CD4-positive, alpha-beta T cell treated with Interleukin-15 for 4 hours (primary cell): Measurements from ENCODE around the gene CFAP47.
"Not testable (repeated sequence)": the region's sequence is repeated elsewhere in the genome, so short reads cannot be mapped to it uniquely, and the experiment has no call there.

Source experiments
- DNase-seq: peaks from one replicate; pipeline ENCODE4 v3.0.0-alpha.2; 2020; ENCODE audit warnings: low spot score

Gene CFAP47

DNA sequence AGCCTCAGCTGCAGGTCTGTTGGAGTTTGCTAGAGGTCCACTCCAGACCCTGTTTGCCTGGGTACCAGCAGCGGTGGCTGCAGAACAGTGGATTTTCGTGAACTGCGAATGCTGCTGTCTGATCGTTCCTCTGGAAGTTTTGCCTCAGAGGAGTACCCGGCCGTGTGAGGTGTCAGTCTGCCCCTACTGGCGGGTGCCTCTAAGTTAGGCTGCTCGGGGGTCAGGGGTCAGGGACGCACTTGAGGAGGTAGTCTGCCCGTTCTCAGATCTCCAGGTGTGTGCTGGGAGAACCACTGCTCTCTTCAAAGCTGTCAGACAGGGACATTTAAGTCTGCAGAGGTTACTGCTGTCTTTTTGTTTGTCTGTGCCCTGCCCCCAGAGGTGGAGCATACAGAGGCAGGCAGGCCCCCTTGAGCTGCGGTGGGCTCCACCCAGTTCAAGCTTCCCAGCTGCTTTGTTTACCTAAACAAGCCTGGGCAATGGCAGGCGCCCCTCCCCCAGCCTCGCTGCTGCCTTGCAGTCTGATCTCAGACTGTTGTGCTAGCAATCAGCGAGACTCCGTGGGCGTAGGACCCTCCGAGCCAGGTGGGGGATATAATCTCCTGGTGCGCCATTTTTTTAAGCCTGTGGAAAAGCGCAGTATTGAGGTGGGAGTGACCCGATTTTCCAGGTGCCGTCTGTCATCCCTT lies 315.4 kb downstream of the CFAP47 start:
- not testable (repeated sequence) for DNase-seq

DNA sequence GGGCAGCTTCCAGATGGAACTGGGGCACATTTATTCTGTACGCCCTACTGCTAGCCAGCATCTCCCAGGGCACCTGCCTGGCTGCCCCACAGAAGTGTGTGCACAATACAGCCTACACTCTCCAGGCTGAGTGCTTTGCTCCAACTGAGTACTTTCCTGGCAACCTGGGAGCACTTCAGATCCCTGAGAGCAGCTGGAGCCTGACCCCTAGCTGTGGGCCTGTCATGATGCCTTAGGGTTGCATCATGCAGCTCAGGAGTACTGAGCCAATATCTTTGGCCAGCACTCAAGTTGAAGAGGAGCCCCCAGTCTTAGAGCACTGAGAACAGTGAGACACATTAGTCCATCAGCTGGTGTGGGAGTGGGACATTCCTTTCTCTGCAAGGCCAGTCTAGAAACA lies 321.9 kb downstream of the CFAP47 start:
- DNase-seq: no peak

DNA sequence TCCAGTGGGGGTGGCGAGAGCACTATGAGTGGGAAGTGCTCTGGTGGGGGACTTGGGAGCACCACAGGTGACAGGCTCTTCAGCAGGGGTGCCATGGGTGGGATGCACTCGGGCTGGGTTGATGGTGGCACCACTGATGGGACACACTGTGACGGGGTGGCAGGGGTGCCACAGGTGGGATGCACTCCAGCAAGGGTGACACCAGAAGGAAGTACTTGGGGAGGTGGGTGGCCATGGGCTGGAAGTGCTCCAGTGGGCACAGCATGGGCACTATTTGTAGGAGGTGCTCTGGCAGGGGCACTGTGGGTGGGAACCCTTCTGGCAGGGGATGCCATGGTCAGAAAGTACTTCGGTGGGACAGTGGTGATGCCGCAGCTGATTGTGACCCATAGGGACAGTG lies 346.6 kb downstream of the CFAP47 start:
- no peak for DNase-seq

DNA sequence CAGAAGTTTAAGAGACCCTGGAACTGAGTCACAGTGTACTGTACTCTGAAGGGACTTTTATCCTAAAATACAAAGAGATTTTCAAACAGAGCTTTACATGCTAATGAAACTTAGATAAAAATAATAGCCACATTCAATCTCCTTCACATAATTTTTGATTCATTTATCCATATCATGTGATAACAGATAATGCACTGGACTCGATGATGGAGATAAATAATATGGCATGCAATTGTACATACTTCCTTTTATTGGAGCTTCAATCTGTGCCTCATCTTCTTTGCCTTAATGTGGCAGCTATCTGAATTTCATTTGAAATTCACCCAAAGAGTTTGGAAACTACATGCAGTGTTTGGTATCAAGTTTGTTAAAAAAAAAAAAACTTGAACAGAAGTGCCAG lies 390.6 kb downstream of the CFAP47 start:
- no peak for DNase-seq

DNA sequence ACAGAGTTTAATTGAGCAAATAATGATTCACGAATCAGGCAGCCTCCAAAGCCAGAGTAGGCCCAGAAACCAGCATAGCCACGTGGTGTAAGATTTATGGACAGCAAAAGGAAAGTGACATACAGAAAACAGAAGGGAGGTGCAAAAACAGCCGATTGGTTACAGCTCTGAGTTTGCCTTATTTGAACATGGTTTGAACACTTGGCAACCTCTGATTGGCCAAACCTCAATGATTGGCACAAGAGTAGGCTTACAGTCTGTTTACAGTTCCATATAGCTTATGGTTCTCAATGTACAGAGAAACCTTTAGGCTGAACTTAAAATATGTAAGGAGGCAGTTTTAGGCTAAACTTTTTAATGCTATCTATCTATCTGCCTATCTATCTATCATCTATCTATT lies 394.8 kb downstream of the CFAP47 start:
- no peak for DNase-seq

DNA sequence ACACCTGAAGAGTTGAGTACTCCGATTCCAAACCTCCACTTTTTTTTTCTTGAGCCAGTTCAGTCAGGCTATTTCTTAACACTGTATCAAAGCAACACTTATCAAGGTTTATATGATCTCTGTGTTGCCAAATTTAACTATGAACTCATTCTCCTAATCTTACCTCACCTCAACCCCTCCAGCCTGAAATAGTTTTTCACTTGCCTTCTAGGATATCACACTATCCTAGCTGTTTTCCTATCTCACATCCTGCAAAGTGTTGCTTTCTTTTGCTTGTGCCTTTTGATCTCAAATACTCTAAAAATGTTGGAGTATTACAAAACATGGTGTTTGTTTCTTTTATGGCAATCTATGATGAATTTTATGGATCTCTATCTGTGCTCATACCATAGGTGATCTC lies 415.0 kb downstream of the CFAP47 start:
- DNase-seq: no peak

DNA sequence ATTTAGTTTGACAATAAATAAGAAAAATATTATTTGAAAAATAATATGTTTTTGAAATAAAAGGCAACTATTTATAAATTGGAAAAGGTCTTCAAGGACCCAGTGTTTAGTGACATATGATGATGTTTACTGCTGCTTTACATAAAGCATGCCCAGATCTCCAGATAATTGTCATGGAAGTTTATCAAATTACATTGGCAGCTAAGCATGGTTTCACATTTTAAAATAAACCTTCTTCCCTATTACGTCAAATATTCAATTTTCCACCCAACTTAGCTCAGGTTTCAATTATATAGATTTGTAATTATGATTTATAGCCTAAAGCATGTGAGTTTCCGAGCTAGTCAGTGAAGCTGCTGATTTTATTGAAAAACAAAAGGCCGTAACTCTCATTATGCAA lies 417.2 kb downstream of the CFAP47 start:
- DNase-seq: no peak

DNA sequence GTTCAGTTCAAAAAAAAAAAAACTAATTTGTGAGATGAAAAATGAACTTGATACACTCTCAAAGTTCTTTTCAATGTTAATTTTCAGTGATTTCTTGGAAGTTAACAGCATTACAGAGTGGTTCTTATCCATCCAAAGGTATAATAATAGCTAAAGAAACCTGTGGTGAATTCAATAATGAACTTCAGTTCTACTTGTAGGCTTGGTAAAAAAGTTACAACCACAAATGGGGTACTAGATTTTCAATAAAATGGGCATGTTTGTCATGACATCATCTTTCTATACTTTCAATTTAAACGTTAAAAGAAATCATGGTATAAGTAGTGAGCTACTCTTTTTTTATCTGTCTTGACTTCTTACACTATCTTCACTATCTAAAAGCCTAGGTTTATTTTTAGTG lies 424.8 kb downstream of the CFAP47 start:
- DNase-seq: no peak

DNA sequence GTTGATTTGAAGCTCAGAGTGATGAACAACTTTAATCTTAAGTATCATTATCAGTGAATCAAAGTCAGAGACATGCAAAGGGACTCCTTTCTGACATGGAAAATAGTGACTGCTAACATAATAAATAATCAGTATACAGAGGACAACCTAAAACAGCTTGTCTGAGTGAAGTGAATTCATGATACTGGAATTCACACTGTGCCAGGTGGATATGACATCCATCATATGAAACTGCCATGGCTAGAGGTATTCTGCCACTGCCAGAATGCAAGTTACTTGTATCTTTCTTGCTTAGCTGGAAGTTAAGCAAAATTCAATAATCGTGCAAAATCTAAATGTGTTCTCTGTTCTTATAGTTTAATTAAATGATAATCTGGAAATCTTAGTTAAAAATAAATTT lies 429.0 kb downstream of the CFAP47 start:
- DNase-seq: no peak

DNA sequence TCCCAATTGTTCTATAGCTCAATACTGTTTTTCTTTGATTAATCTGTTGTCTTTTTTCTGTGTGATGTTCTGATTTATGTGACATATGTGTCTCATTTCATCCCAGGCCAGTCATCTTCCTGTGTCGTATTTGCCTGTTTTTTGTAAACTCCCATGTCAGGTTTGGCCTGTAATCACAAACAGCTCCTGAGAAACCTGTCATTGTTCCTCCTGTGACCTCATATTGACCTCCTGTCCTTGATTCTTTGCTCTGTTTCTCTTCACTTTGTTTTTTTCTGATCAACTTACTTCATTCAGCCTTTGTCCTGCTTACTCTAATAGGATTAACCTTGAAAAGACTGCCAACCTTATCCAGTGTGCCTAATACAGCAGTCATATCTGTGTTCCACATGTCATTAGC lies 438.3 kb downstream of the CFAP47 start:
- no peak for DNase-seq

DNA sequence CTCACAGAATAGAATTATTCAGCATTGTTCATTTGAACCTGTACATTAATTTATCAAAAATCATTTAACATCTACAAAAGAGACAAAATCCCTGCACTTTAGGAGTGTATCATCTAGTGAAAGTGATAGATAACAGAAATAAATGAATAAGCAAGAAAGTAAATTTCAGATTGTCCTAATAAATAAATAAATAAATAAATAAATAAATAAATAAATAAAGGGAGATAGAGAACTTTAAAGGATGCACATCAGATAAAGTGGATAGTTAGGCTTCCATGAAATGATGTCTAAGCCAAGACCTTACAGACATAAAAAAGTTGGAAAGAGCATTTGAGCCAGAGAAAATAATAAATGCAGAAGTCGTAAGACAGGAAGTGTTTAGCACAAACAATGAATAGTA lies 444.7 kb downstream of the CFAP47 start:
- no peak for DNase-seq

DNA sequence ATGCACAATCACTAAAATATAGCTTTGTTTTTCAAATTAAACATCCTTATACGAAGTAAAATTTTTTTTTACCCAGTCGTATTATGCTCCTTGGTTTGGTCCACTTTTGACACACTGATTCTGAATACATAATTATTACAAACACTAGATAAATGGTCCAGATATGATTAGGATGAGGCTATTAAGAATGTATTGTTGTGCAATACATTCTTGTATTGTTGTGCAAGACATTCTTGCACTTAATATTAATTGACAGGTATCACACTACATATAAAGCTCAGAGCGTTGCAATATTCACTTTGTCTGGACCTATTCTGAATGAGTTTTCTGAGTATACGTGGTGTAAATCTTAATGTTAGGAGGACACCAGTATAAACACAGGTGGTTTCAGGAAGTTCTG lies 464.0 kb downstream of the CFAP47 start:
- no peak for DNase-seq

DNA sequence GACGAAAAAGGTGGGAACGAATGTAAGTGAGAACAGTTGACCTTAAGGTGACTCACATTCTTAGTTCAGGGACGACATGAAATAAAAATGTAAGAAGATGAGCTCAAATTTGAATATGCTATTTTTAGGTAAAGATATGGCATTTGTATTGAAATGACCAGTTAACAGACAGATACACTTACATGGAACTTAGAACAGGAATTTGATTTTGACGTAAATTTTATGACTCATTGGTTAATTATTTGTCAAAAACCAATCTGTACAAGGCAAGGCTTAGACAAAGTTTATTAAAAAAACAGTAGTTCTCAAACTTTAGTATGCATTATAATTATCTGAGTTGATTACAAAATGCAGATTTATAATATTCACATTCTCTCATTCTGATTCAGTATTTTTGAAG lies 469.4 kb downstream of the CFAP47 start:
- DNase-seq: no peak

DNA sequence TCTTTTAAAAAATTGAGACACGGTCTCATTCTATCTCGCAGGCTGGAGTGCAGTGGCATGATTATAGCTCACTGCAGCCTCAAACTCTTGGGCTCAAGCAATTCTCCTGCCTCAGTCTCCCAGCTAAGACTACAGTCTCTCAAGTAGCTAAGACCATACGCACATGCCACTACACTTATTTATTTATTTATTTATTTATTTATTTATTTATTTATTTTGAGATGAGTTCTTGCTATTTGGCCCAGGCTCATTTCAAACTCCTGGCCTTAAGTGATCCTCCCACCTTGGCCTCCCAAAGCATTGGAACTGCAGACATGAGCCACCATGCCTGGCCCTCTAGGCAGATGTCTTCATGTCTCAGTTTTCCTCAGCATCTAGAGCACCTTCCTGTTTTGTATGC lies 482.2 kb downstream of the CFAP47 start:
- DNase-seq: no peak

DNA sequence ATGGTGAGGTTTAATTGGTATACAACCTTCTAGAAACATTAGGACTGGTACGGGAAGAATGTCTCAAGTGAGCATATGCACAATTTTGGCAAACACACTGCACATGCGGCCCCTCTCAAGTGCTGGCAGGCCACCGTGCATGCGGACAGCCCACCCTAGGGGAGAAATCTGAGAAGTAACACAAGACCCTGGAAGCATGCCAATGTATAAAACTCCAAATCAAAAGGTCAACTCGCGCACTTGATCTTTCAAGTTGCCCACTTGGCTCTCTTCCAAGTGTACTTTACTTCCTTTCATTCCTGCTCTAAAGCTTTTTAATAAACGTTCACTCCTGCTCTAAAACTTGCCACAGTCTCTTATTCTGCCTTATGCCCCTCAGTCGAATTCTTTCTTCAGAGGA lies 488.3 kb downstream of the CFAP47 start:
- no peak for DNase-seq

DNA sequence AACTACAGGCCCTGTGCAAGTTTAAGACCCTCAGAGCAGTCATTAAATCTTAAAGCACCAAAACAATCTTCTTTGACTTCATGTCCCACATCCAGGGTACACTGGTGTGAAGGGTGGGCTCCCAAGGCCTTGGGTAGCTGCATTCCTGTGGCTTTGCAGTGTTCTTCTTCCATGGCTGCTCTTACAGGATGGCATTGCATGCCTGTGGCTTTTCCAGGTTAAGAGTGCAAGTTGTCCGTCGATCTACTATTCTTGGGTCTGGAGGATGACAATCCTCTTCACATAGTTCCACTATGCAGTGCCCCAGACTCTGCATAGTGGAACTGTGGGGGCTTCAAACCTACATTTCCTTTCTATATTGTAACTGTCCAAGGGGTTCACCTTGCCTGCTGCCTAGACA lies 494.5 kb downstream of the CFAP47 start:
- no peak for DNase-seq

DNA sequence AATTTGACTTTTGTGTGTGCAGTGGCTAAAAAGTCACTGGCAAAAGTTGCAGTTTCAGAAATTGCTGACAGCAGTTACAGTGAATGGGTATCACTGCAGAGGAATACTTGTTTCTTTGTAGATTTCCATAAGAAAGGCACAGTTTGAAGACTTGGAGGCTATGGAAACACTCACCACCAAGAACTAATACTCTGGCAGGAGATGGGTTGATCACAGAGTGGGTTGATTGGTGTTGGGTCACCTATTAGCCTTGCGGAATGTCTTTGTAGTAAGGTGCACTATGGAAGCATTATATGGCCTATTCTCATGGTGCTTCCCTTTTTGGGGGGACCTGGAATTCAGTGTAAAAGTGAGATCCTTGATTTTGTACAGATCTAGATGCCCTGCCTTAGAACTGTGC lies 502.8 kb downstream of the CFAP47 start:
- no peak for DNase-seq

DNA sequence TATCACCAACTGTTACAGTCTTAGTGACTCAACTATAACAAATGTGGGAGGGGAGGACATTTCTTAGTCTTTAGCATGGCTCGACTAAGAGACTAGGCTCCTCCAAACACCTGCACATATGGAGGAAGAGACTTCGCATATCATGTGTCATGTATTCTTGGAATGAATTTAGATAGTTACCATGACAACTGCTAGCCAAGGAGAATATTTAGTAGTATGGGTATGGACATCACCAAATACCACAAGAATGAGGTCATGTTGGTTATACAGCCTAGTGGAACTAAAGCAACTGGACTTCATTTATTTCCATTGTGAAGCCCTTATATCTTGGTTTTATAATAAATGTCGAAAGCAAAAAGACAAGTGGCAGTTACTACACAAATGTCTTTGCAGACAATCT lies 512.3 kb downstream of the CFAP47 start:
- DNase-seq: no peak

DNA sequence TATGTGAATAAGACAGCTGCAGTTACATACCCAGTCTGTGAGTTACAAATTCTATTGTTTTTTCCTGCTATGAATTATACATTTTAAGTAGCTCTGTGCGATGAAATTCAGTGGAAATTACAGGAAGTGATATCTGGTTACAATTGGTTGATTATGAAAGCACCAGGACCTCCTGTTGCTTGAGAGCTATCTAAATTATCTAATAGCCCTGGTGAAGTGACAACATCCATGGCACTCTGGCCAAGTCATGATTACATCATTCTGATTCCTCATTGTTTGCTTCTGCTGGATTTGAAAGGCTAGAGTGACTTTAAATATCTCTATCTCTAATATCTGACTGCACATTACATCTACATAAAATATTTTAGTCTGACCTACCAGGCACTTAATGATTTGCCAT lies 515.0 kb downstream of the CFAP47 start:
- no peak for DNase-seq
